ENCODE data around the gene VSIG10L2.

GRCh38 chr11:125922156-125922555 lies 23.7 kb upstream of the VSIG10L2 start:
- TF ChIP-seq MAX (IDR thresholded peaks at IDR 0.05), result no peak
- no peak for TF ChIP-seq REST (IDR thresholded peaks at IDR 0.05; ENCODE audit: low read depth)
- TF ChIP-seq CREB1 (IDR thresholded peaks at IDR 0.05; ENCODE audit: low read depth), result no peak
- no peak for TF ChIP-seq EP300 (IDR thresholded peaks at IDR 0.05; ENCODE audit: borderline replicate concordance)
- TF ChIP-seq YY1 (IDR thresholded peaks at IDR 0.05; ENCODE audit: low read depth), result no peak
- TF ChIP-seq CEBPB (IDR thresholded peaks at IDR 0.05), result no peak
- TF ChIP-seq ZBTB7A (IDR thresholded peaks at IDR 0.05; ENCODE audit: low read depth), result no peak
- TF ChIP-seq TAF1 (IDR thresholded peaks at IDR 0.05; ENCODE audit: low read depth), result no peak
- no peak for TF ChIP-seq RAD21 (IDR thresholded peaks at IDR 0.05; ENCODE audit: low read depth)
- TF ChIP-seq FOXM1 (IDR thresholded peaks at IDR 0.05; ENCODE audit: borderline replicate concordance, low read depth), result no peak
- TF ChIP-seq EGR1 (IDR thresholded peaks at IDR 0.05), result no peak
